Central memory CD4-positive, alpha-beta T cell (primary cell): ENCODE data around the gene RAB4B.
A peak's percentile ranks its signal among the peaks of the same experiment; 100 is the strongest.
"Not testable (repeated sequence)": the region's sequence is repeated elsewhere in the genome, so short reads cannot be mapped to it uniquely, and the experiment has no call there.

ENCODE experiments used
- DNase-seq: peaks from one replicate; pipeline ENCODE4 v3.0.0; 2022

The RAB4B gene

GRCh38 chr19:40750874-40751537, 27.0 kb upstream of the RAB4B start, which contains the start of gene SNRPA:
TSS of gene SNRPA (plus strand) at chr19:40751203. CDS start at chr19:40751409, 206 bp downstream.
- DNase-seq, result peak; percentile 98

DNA sequence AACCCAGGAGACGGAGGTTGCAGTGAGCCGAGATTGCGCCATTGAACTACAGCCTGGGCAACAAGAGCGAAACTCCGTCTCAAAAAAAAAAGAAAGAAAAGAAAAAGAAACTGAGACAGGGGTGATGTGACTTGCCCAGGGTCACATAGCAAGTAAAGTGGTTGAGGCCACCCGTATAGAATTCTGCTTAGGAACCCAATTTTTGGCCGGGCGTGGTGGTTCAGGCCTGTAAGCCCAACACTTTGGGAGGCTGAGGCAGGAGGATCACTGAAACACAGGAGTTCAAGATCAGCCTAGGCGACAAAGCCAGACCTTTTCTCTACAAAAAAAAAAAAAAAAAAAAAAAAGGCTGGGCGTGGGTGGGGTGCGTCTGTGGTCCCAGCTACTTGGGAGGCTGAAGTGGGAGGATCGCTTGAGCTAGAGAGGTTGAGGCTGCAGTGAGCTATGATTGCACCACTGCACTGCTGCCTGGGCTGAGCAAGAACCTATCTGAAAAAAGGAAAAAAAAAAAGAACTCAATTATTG, 25.7 kb upstream of the RAB4B start:
- no peak for DNase-seq

GRCh38 chr19:40754611-40755247, 23.3 kb upstream of the RAB4B start:
- no peak for DNase-seq

DNA sequence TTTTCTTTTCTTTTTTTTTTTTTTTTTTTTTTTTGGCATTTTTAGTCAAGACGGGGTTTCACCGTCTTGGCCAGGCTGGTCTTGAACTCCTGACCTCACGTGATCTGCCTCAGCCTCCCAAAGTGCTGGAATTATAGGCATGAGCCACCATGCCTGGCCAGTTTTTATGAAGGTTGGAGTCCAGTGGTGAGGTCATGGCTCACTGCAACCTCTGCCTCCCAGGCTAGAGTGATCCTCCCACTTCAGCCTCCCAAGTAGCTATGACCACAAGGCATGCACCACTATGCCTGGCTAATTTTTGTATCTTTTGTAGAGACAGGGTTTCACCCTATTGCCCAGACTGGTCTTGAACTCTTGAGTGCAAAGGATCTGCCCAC, 22.8 kb upstream of the RAB4B start:
- DNase-seq, result no peak

GRCh38 chr19:40755791-40756190, 22.3 kb upstream of the RAB4B start:
- DNase-seq, result no peak

GRCh38 chr19:40756502-40757110, 21.4 kb upstream of the RAB4B start:
- DNase-seq, result peak; percentile 28

DNA sequence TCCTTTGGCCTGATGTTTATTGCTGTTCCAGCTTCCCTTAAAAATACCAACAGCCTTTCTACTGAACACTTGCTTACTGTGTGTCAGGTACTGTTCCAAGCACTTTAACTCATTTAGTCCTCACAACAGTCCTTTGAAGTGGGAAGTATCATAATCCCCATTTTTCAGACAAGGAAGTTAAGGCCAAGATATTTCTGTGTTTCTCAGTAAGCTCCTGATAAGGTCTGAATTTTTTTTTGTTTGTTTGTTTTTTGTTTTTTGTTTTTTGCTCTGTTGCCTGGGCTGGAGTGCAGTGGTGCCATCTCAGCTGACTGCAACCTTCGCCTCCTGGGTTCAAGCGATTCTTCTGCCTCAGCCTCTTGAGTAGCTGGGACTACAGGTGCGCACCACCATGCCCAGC, 19.6 kb upstream of the RAB4B start:
- DNase-seq, result no peak

GRCh38 chr19:40759352-40759751, 18.7 kb upstream of the RAB4B start:
- DNase-seq, result no peak

- DNase-seq, result no peak
Measured at GRCh38 chr19:40762754-40763470, 15.1 kb upstream of the RAB4B start.

GRCh38 chr19:40763526-40763925, 14.5 kb upstream of the RAB4B start:
- DNase-seq, result no peak

- no peak for DNase-seq
Measured at GRCh38 chr19:40763963-40764362, 14.1 kb upstream of the RAB4B start.

GRCh38 chr19:40766385-40766784, 11.7 kb upstream of the RAB4B start:
- not testable (repeated sequence) for DNase-seq

DNA sequence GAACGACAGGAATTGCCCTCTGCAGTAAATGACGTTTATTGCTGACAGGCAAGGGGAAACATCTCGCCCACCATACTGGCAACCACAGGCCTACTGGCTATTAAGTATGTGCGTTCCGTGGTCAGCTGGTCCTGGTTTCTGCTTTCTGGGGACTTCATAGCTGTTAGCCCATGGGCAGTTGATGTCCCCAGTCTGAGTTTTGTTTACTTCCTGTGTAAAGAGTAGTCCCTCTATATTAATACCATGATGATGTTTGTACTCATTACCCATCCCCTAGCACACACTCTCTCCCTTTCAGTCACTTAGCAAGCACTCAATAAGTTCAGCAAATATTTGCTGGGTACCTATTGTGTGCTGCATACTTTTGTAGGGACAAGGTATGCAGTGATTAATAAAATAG, 9.2 kb upstream of the RAB4B start:
- DNase-seq, result no peak

GRCh38 chr19:40771101-40771862, 6.8 kb upstream of the RAB4B start:
- peak; percentile 38 for DNase-seq

DNA sequence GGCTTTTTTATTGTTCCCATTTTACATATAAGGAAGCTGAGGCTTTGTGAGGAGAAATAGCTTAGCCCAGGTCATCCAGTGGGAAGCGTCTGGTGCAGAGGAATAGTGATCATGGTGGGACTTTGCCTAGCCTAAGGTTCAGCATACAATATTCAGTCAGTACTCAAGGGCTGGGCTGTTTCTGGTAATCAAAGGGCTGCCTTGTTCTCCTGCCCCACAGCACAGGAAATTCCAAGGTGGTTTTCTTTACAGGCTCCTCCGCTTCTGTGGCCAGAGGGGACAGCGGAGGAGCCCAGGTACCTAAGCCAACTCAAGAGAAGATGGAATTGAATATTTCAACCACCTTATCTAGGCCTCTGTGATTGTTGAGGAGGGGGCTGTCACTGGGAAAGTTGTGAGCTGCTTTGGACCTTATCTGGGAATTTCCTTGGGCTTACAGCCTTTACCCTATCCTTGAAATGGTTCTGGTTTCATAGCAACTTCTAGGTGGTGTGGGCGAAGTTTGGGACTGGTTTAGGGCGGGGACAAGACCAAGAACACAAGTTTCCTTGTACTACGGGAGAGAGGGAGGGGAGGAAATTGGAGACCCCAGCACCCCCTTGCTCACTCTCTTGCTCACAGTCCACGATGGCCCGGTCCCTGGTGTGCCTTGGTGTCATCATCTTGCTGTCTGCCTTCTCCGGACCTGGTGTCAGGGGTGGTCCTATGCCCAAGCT, 3.0 kb upstream of the RAB4B start, which contains the start of gene MIA:
Gene MIA, plus strand, starts transcription at position 606 of the 716 bp plus-strand sequence. Its CDS starts 22 bp downstream, at position 628.
- DNase-seq, result no peak

GRCh38 chr19:40775632-40776022, 2.4 kb upstream of the RAB4B start:
- no peak for DNase-seq

DNA sequence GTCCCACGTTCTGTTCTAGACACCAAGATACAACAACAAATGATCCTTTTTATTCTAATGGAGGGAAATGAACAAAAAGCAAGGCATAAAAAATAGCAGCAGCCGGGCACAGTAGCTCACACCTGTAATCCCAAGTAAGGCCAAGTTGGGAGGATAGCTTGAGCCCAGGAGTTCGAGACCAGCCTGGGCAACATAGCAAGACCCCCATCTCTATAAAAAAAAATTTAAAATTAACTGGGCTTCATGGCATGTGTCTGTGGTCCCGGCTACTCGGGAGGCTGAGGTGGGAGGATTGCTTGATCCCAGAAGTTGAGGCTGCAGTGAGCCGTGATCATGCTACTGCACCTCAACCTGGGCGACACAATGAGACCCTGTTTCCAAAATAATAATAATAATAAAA, 1.7 kb upstream of the RAB4B start:
- no peak for DNase-seq

DNA sequence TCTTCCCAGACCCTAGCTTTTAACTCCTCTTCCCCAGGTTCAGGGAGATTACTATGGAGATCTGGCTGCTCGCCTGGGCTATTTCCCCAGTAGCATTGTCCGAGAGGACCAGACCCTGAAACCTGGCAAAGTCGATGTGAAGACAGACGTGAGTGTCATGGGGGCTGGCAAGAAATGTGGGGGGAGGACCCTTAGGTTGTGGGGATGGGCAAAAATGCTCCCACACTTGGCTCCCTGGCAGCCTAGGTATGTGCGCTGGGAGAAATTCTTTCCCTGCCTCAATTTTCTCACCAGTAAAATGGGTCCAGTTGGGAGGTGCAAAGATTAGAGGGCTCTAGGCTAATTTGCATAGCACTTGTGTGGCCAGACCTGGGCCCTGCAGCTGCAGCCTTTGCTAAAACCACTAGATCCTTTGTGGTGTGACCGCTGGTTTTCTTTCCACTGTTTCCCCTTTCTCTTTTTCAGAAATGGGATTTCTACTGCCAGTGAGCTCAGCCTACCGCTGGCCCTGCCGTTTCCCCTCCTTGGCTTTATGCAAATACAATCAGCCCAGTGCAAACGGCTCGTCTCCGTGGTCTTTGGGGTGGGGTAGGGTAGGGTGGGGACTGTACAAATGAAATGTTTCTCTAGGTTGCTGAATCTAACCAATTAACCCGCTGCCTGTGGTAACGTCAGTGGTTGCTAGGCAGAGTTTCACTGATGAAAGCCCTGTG, 959 bp upstream of the RAB4B start:
- DNase-seq, result peak; percentile 86

DNA sequence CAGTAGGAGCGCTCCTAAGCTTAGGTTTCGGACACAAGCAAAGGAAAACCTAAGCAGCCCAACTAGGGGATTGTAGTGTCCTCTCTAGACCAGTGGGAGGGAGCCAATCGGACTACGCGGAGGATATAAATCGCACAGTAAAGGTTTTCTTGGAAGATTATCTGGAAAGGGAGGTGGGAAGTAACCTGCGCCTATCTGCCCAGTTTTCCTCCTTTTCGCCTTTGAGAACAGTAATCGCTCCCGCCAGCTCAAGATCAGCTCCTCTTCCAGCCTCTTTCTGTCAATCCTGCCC, 456 bp upstream of the RAB4B start:
- no peak for DNase-seq

GRCh38 chr19:40778706-40779284, 748 bp downstream of the RAB4B start:
- DNase-seq, result no peak

- DNase-seq, result no peak
Measured at GRCh38 chr19:40780582-40780981, 2.5 kb downstream of the RAB4B start.
